Gastrocnemius medialis (tissue), 4 donors: ENCODE data around the gene BMP7.

ENCODE experiments used
- POLR2A ChIP-seq, 2 donors: fragments of 450-650 bp; IDR thresholded peaks; one replicate each; pipeline ENCODE4 v1.6.1; 2017; ENCODE audit warnings: antibody characterized with exemption in 2 of 2, mild to moderate bottlenecking in 2 of 2, moderate library complexity in 2 of 2
- TF ChIP-seq, protein P1 (sequence below), 5 experiments: fragments of 450-650 bp in 3 of 5; fragments of 200-600 bp in 2 of 5; sonication (generic) in 2 of 5; IDR thresholded peaks in 4 of 5; conservative IDR thresholded peaks in 1 of 5; 1 replicate in 4 of 5; 2 replicates in 1 of 5; pipeline ENCODE4 v1.5.1; 2016 to 2019; ENCODE audit warnings: antibody characterized with exemption in 5 of 5, mild to moderate bottlenecking in 3 of 5, moderate library complexity in 3 of 5

DNA sequence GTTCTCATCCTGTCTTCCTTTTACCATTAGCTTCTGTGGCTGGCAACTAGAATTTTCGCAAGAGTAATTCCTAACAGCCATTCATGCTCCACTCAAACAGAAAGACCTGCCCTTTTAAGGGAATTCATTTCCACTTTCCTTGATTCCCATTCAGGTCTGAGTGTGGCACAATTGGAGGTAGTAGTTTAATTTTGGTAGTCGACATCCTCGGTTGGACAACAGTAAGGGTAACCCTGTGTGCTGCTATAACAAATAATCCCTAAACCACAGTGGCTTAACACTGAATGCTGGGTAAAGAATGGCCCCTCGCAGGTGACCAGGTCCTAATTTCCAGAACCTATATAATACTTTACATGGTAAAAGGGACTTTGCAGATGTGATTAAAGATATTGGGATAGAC lies 142.9 kb downstream of the BMP7 start:
- TF ChIP-seq, protein P1, sequence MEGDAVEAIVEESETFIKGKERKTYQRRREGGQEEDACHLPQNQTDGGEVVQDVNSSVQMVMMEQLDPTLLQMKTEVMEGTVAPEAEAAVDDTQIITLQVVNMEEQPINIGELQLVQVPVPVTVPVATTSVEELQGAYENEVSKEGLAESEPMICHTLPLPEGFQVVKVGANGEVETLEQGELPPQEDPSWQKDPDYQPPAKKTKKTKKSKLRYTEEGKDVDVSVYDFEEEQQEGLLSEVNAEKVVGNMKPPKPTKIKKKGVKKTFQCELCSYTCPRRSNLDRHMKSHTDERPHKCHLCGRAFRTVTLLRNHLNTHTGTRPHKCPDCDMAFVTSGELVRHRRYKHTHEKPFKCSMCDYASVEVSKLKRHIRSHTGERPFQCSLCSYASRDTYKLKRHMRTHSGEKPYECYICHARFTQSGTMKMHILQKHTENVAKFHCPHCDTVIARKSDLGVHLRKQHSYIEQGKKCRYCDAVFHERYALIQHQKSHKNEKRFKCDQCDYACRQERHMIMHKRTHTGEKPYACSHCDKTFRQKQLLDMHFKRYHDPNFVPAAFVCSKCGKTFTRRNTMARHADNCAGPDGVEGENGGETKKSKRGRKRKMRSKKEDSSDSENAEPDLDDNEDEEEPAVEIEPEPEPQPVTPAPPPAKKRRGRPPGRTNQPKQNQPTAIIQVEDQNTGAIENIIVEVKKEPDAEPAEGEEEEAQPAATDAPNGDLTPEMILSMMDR (IDR thresholded peaks at IDR 0.05 in 4 of 5, conservative IDR thresholded peaks at IDR 0.05 in 1 of 5), result no peak
- no peak for TF ChIP-seq POLR2A (IDR thresholded peaks at IDR 0.05)
